Smooth muscle cell of the brain vasculature (primary cell): ENCODE measurements around the gene TACC2.
"Not testable (repeated sequence)": the region's sequence is repeated elsewhere in the genome, so short reads cannot be mapped to it uniquely, and the experiment has no call there.

Experiments
- DNase-seq: peaks from one replicate; pipeline ENCODE4 v3.0.0-alpha.2; 2012; ENCODE audit warnings: low read depth, low spot score

TACC2 gene

GRCh38 chr10:121983852-121984251 lies 5.1 kb upstream of the TACC2 start:
- no peak for DNase-seq

- no peak for DNase-seq
Measured at GRCh38 chr10:121984463-121984862, 4.5 kb upstream of the TACC2 start.

GRCh38 chr10:121990015-121990677 lies 1.2 kb downstream of the TACC2 start:
- DNase-seq: no peak

GRCh38 chr10:121991727-121992126 lies 2.8 kb downstream of the TACC2 start:
- not testable (repeated sequence) for DNase-seq

- no peak for DNase-seq
Measured at GRCh38 chr10:121994429-121994941, 5.5 kb downstream of the TACC2 start.

GRCh38 chr10:121998462-121998861 lies 9.5 kb downstream of the TACC2 start:
- DNase-seq: no peak

GRCh38 chr10:121999301-121999700 lies 10.3 kb downstream of the TACC2 start:
- no peak for DNase-seq

GRCh38 chr10:122001698-122002097 lies 12.7 kb downstream of the TACC2 start:
- DNase-seq: no peak

- DNase-seq: no peak
Measured at GRCh38 chr10:122007415-122007814, 18.5 kb downstream of the TACC2 start.

GRCh38 chr10:122010405-122011050 lies 21.6 kb downstream of the TACC2 start:
- no peak for DNase-seq

- DNase-seq: no peak
Measured at GRCh38 chr10:122012731-122013130, 23.8 kb downstream of the TACC2 start.

- DNase-seq: no peak
Measured at GRCh38 chr10:122013311-122013780, 24.4 kb downstream of the TACC2 start.

GRCh38 chr10:122014652-122015248 lies 25.8 kb downstream of the TACC2 start:
- no peak for DNase-seq

GRCh38 chr10:122017926-122018325 lies 29.0 kb downstream of the TACC2 start:
- DNase-seq: not testable (repeated sequence)

- no peak for DNase-seq
Measured at GRCh38 chr10:122018491-122018890, 29.5 kb downstream of the TACC2 start.

- DNase-seq: no peak
Measured at GRCh38 chr10:122018951-122019413, 30.0 kb downstream of the TACC2 start.

- DNase-seq: no peak
Measured at GRCh38 chr10:122019414-122019975, 30.5 kb downstream of the TACC2 start.

- DNase-seq: no peak
Measured at GRCh38 chr10:122020226-122020625, 31.3 kb downstream of the TACC2 start.

- DNase-seq: no peak
Measured at GRCh38 chr10:122021379-122021778, 32.4 kb downstream of the TACC2 start.

GRCh38 chr10:122021828-122022227 lies 32.9 kb downstream of the TACC2 start:
- no peak for DNase-seq

GRCh38 chr10:122022276-122022675 lies 33.3 kb downstream of the TACC2 start:
- DNase-seq: no peak

GRCh38 chr10:122023257-122023656 lies 34.3 kb downstream of the TACC2 start:
- DNase-seq: not testable (repeated sequence)
